Spinal cord (tissue), 10 donors: ENCODE data around the gene PPARGC1A. TPM values are rescaled to one million over a fixed set of nuclear protein-coding genes. Genes with fewer than 3 reads are reported as not detected.

Source experiments
- DNase-seq, 6 donors: peaks; one replicate each; pipeline versions ENCODE4 v3.0.0 to v3.0.0-alpha.2; 2013 to 2015; ENCODE audit warnings: low spot score in 6 of 6, low read depth in 4 of 6
- H3K27ac ChIP-seq: one replicate; pipeline ENCODE4 v1.5.1; 2013; ENCODE audit warnings: low read depth, low read length, control low read depth
- H3K27me3 ChIP-seq: one replicate; pipeline ENCODE4 v1.6.1; 2013; ENCODE audit warnings: low read length; ENCODE audit not compliant: control insufficient read depth, insufficient read depth
- H3K36me3 ChIP-seq: one replicate; pipeline ENCODE4 v1.6.1; 2013; ENCODE audit warnings: low read length; ENCODE audit not compliant: control insufficient read depth, insufficient read depth
- H3K4me1 ChIP-seq: one replicate; pipeline ENCODE4 v1.6.1; 2013; ENCODE audit warnings: low read length; ENCODE audit not compliant: control insufficient read depth, insufficient read depth
- H3K4me3 ChIP-seq: one replicate; pipeline ENCODE4 v1.5.1; 2013; ENCODE audit warnings: low read depth, low read length, control low read depth
- H3K9me3 ChIP-seq: one replicate; pipeline ENCODE4 v1.6.1; 2013; ENCODE audit warnings: low read length; ENCODE audit not compliant: control insufficient read depth, insufficient read depth
- WGBS: methylation state at CpG from one replicate; pipeline ENCODE4 v1.1.5; 2013; ENCODE audit warnings: missing lambda C conversion rate; ENCODE audit not compliant: insufficient coverage; 5-methylcytosine and 5-hydroxymethylcytosine counted together
- polyA plus RNA-seq, 2 donors: library from polyadenylated mRNA; unstranded; fragments of 120-200 nt; gene quantifications; one replicate each; pipeline ENCODE4 v1.2.1, GENCODE V29; 2013; ENCODE audit not compliant: insufficient read length in 2 of 2
- total RNA-seq, 2 donors: library from RNA; depleted of rRNA in 1 of 2; stranded (reverse); fragments of 120-200 nt in 1 of 2; fragments of >200 nt in 1 of 2; gene quantifications; one replicate each; pipeline versions ENCODE4 v1.2.3 to v1.2.4, GENCODE V29; 2013 to 2014
- donor health status: healthy.

PPARGC1A gene
- total and polyA plus RNA-seq, 4 donors = 12.2 to 18.9 (median 15.0) TPM

- no peaks in the 10 kb centered on the region for H3K27me3 ChIP-seq
- WGBS = 96% methylated on average over 3 of the region's 4 CpGs
- DNase-seq = no peak
- H3K36me3 ChIP-seq = no peaks in the 10 kb centered on the region
- H3K27ac ChIP-seq = no peak overlapping the region
- peaks cover 3% of the 10 kb centered on the region for H3K4me1 ChIP-seq
- no peak overlapping the region for H3K4me3 ChIP-seq
- H3K9me3 ChIP-seq = no peaks in the 10 kb centered on the region
Measured at GRCh38 chr4:23924556-23924955, 34.7 kb upstream of the PPARGC1A start.

GRCh38 chr4:23923840-23924239 lies 34.0 kb upstream of the PPARGC1A start:
- no peak overlapping the region for H3K4me3 ChIP-seq
- no peak for DNase-seq
- peaks cover 3% of the 10 kb centered on the region for H3K4me1 ChIP-seq
- H3K36me3 ChIP-seq = no peaks in the 10 kb centered on the region
- no peak overlapping the region for H3K27ac ChIP-seq
- H3K9me3 ChIP-seq = no peaks in the 10 kb centered on the region
- no peaks in the 10 kb centered on the region for H3K27me3 ChIP-seq

DNA sequence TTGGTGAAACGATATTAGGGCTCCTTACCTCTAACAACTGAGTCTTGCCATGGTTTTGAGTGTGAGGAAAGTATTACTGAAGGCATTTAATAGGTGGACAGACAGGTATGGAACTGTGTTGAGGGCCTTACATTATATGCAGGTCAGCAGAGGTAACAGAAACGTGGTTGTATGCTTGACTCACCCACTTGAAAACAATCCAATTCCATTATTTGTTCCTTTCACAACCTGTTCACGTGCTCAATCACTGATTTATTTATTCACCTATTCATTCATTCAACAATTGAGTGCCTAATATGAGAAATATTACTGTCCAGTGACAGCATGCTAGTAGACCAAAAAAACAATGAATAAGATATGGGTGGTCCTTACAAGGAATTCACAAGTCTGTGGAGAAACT lies 33.3 kb upstream of the PPARGC1A start:
- no peaks in the 10 kb centered on the region for H3K27me3 ChIP-seq
- H3K36me3 ChIP-seq = no peaks in the 10 kb centered on the region
- DNase-seq = no peak
- no peaks in the 10 kb centered on the region for H3K9me3 ChIP-seq
- WGBS = 50% methylated on average over 1 of the region's 3 CpGs
- peaks cover 3% of the 10 kb centered on the region for H3K4me1 ChIP-seq
- no peak overlapping the region for H3K27ac ChIP-seq
- H3K4me3 ChIP-seq = no peak overlapping the region

- no peaks in the 10 kb centered on the region for H3K9me3 ChIP-seq
- no peaks in the 10 kb centered on the region for H3K36me3 ChIP-seq
- H3K27me3 ChIP-seq = no peaks in the 10 kb centered on the region
- no peak overlapping the region for H3K4me3 ChIP-seq
- peaks cover 3% of the 10 kb centered on the region for H3K4me1 ChIP-seq
- 28% methylated on average over 5 of the region's 8 CpGs for WGBS
- DNase-seq = peak in 2 of 6 donors; percentile 58 to 68
- H3K27ac ChIP-seq = no peak overlapping the region
Measured at GRCh38 chr4:23922541-23923111, 32.8 kb upstream of the PPARGC1A start.

GRCh38 chr4:23922013-23922412 lies 32.2 kb upstream of the PPARGC1A start:
- H3K4me3 ChIP-seq = no peak overlapping the region
- no peak overlapping the region for H3K27ac ChIP-seq
- no peaks in the 10 kb centered on the region for H3K27me3 ChIP-seq
- DNase-seq = no peak
- H3K4me1 ChIP-seq = peaks cover 3% of the 10 kb centered on the region
- no peaks in the 10 kb centered on the region for H3K9me3 ChIP-seq
- no CpG with 5 or more reads among the region's 2 CpGs for WGBS
- H3K36me3 ChIP-seq = no peaks in the 10 kb centered on the region

DNA sequence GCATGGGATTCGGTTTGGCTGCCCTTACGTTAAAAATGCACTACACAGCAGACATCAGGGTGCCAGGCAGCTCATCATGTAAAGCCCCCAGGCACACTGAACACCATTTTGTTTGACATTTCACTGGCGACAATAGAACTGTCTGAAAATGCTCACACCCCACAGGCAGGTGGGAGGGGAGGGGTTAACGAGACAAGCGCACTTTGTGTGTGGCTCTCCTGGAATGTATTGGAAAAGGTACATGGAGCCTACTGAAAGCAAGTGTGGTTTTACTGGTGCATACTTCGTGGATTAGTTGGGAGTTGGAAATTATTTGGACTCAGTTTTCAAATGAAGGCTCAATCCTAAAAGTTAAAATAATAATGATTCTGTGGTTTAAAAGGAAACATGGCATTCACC lies 31.6 kb upstream of the PPARGC1A start:
- H3K36me3 ChIP-seq = no peaks in the 10 kb centered on the region
- no peak for DNase-seq
- WGBS = 60% methylated on average over 5 of the region's 6 CpGs
- H3K9me3 ChIP-seq = no peaks in the 10 kb centered on the region
- H3K27ac ChIP-seq = no peak overlapping the region
- H3K4me1 ChIP-seq = peaks cover 3% of the 10 kb centered on the region
- H3K4me3 ChIP-seq = no peak overlapping the region
- no peaks in the 10 kb centered on the region for H3K27me3 ChIP-seq

GRCh38 chr4:23920716-23921446 lies 31.0 kb upstream of the PPARGC1A start:
- 62% methylated on average over 6 of the region's 13 CpGs for WGBS
- H3K4me3 ChIP-seq = no peak overlapping the region
- no peaks in the 10 kb centered on the region for H3K9me3 ChIP-seq
- H3K27me3 ChIP-seq = no peaks in the 10 kb centered on the region
- H3K27ac ChIP-seq = no peak overlapping the region
- DNase-seq = no peak
- H3K36me3 ChIP-seq = no peaks in the 10 kb centered on the region
- peaks cover 3% of the 10 kb centered on the region for H3K4me1 ChIP-seq

DNA sequence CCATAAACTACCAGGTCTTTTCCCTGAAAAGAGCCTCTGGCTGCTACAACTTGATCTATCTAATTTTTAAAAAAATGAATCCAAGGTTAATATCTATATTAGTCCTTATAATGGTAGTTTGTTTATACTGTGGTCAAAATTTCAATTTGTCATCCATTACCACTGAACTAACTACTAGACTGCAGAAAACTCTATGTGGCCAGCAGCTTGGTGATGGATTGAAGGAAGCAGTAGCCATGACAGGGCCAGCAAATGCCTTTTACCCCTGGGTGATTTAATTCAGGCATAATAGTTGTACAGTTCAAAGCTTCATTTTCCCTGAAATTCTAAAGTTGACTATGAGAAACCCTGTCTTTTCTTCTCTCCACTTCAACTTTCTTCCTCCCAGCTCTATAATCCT lies 30.4 kb upstream of the PPARGC1A start:
- Histone ChIP-seq H3K4me3 (no peak overlapping the region), H3K36me3 (no peaks in the 10 kb centered on the region), H3K9me3 (no peaks in the 10 kb centered on the region), H3K27ac (no peak overlapping the region), H3K4me1 (peaks cover 3% of the 10 kb centered on the region), H3K27me3 (no peaks in the 10 kb centered on the region)
- DNase-seq = no peak

DNA sequence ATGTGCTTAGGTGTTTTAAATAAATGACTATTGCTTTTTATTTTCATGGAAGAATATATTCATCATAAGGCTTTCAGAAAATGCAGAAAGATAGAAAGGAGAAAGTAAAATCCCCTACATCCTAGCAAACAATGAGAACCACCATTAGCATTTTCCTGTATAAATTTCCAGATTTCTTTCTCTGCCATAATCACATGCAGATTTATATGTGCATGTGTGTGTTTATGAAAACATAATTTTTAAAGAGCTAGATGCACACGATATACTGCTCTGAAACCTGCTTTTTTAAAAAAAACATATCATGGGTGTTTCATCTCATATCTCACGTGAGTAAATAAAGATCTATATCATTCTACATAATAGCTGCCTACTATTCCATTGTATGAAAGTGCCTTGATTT lies 26.4 kb upstream of the PPARGC1A start:
- H3K4me3 ChIP-seq = no peak overlapping the region
- H3K27ac ChIP-seq = no peak overlapping the region
- no peak for DNase-seq
- H3K27me3 ChIP-seq = no peaks in the 10 kb centered on the region
- no CpG with 5 or more reads among the region's 2 CpGs for WGBS
- no peaks in the 10 kb centered on the region for H3K9me3 ChIP-seq
- H3K36me3 ChIP-seq = no peaks in the 10 kb centered on the region
- no peaks in the 10 kb centered on the region for H3K4me1 ChIP-seq

DNA sequence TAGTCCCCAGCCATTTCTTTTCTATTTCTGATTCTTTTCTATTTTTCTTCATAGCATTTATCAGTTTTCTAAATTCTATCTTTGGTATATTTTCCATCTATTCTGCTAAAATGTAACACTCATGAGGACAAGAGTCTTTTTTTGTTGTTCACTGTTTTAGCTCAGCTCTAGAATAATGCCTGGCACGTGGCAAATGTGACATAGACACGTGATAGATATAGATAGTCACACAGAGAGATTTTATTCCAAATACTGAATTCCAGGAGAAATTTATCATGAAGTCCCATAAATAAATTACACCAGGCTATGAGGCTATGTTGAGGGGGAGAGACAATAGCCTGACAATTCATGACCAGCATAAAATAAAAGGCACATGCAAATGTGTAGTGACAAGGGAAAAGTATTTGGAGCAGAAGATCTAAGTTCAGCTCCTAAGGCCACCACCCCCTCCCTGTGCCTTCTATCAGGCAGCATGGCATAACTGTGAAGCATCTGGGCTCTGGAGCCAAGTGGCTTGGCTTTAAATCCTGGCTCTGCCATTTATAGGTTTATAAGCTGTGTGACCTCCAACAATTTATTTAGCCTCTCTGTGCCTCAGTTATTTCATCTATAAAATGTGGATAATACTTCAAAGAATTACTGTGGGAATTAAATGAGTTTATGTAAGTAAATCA lies 25.7 kb upstream of the PPARGC1A start:
- Histone ChIP-seq H3K4me1 (no peaks in the 10 kb centered on the region), H3K36me3 (no peaks in the 10 kb centered on the region), H3K9me3 (no peaks in the 10 kb centered on the region), H3K4me3 (no peak overlapping the region), H3K27ac (no peak overlapping the region), H3K27me3 (no peaks in the 10 kb centered on the region)
- no peak for DNase-seq
- no CpG with 5 or more reads among the region's 2 CpGs for WGBS
